OCI-LY7 (cell line): ENCODE measurements around the gene PKN3. TPM values are rescaled to one million over a fixed set of nuclear protein-coding genes. Genes with fewer than 3 reads are reported as not detected.

Source experiments
- BruUV-seq: library from RNA; stranded (reverse); fragments of 400-500 nt; replicated peaks from 2 replicates; lab custom pipeline; 2021; lab: Mats Ljungman, UMichigan
- CTCF ChIA-PET: fragments of 300-600 bp; sonication (Branson Sonifier 250); formaldehyde crosslinking; loops from one replicate; lab custom pipeline; 2022; ENCODE audit warnings: antibody characterized with exemption; ENCODE audit not compliant: unreplicated experiment; lab: Charles Lee
- POLR2A ChIA-PET: fragments of 300-600 bp; sonication (Branson Sonifier 250); formaldehyde crosslinking; loops from one replicate; lab custom pipeline; 2022; ENCODE audit warnings: antibody characterized with exemption; lab: Charles Lee
- DNase-seq: peaks from one replicate; pipeline ENCODE4 v3.0.0-alpha.2; 2015; ENCODE audit warnings: low spot score
- H2AFZ ChIP-seq: fragments of 200-600 bp; sonication (generic), shearing (Covaris generic); 2 replicates; pipeline ENCODE4 v1.6.1; 2014; ENCODE audit warnings: mild to moderate bottlenecking, antibody characterized with exemption, low read length, moderate library complexity
- H3K27ac ChIP-seq: fragments of 200-600 bp; sonication (generic); 2 replicates; pipeline ENCODE4 v1.5.1; 2014; ENCODE audit warnings: mixed run types, low read depth, mild to moderate bottlenecking, moderate library complexity, low read length, inconsistent platforms; ENCODE audit not compliant: poor library complexity, severe bottlenecking
- H3K36me3 ChIP-seq: fragments of 200-600 bp; sonication (generic); 2 replicates; pipeline ENCODE4 v1.6.1; 2014; ENCODE audit warnings: mild to moderate bottlenecking, antibody characterized with exemption, low read length, moderate library complexity, mixed read lengths; ENCODE audit not compliant: insufficient read depth
- H3K4me1 ChIP-seq: fragments of 200-600 bp; sonication (generic); 2 replicates; pipeline ENCODE4 v1.5.1; 2014; ENCODE audit warnings: mild to moderate bottlenecking, low read length; ENCODE audit not compliant: insufficient read depth, poor library complexity, severe bottlenecking
- H3K4me2 ChIP-seq: fragments of 200-600 bp; sonication (generic); 2 replicates; pipeline ENCODE4 v1.6.1; 2014; ENCODE audit warnings: mild to moderate bottlenecking, low read length
- H3K4me3 ChIP-seq: fragments of 200-600 bp; sonication (generic); 2 replicates; pipeline ENCODE4 v1.5.1; 2014; ENCODE audit warnings: mild to moderate bottlenecking, low read depth, low read length; ENCODE audit not compliant: poor library complexity, severe bottlenecking
- H3K79me2 ChIP-seq: fragments of 200-600 bp; sonication (generic); 2 replicates; pipeline ENCODE4 v1.6.1; 2016; ENCODE audit warnings: low read depth, mild to moderate bottlenecking, low read length, moderate library complexity, mixed read lengths; ENCODE audit not compliant: insufficient read depth
- H3K9me2 ChIP-seq: fragments of 200-600 bp; sonication (generic); 2 replicates; pipeline ENCODE4 v1.6.1; 2016; ENCODE audit warnings: mild to moderate bottlenecking, low read length, mixed read lengths; ENCODE audit not compliant: insufficient read depth
- H3K9me3 ChIP-seq: fragments of 200-600 bp; sonication (generic); 2 replicates; pipeline ENCODE4 v1.6.1; 2014; ENCODE audit warnings: mild to moderate bottlenecking, mixed run types, low read length, mixed read lengths
- H4K20me1 ChIP-seq: fragments of 200-600 bp; sonication (generic); 2 replicates; pipeline ENCODE4 v1.6.1; 2014; ENCODE audit warnings: mild to moderate bottlenecking, antibody characterized with exemption, low read length, moderate library complexity, mixed read lengths; ENCODE audit not compliant: insufficient read depth
- CTCF ChIP-seq: fragments of 200-600 bp; sonication (generic); conservative IDR thresholded peaks from 2 replicates; pipeline ENCODE4 v1.5.1; 2014; ENCODE audit warnings: mild to moderate bottlenecking, antibody characterized with exemption, low read length, moderate library complexity, mixed read lengths
- EZH2phosphoT487 ChIP-seq: fragments of 200-600 bp; sonication (generic); IDR thresholded peaks from 2 replicates; pipeline ENCODE4 v1.6.1; 2018; ENCODE audit warnings: low read depth, borderline replicate concordance, mild to moderate bottlenecking, mixed run types, antibody characterized with exemption, low read length, moderate library complexity, mixed read lengths
- intact Hi-C: fragments of 100-400 bp; cut with micrococcal nuclease; formaldehyde crosslinking; loops from one replicate; pipeline ENCODE4 v1.10.0; 2022; ENCODE audit not compliant: unreplicated experiment
- total RNA-seq, 2 experiments: library from RNA; depleted of rRNA in 1 of 2; stranded (reverse); fragments of >200 nt in 1 of 2; shearing (Covaris generic) in 1 of 2; gene quantifications; 2 replicates each; pipeline ENCODE4 v1.2.3, GENCODE V29; 2014 to 2022

Gene PKN3
- total RNA-seq, 2 experiments from 2014 or later = 1.5 to 3.3 TPM

- BruUV-seq = no TSS peak
- no peak overlapping the region for H3K27ac ChIP-seq
- no peaks in the 10 kb centered on the region for H3K9me2 ChIP-seq
- no peak overlapping the region for H2AFZ ChIP-seq
- H3K4me3 ChIP-seq = no peak overlapping the region
- TF ChIP-seq CTCF = no peak
- TF ChIP-seq EZH2phosphoT487 = no peak
- H3K36me3 ChIP-seq = 0 out of 2 replicates have a peak, but pooled peaks cover 8% of the 10 kb centered on the region
- ChIA-PET POLR2A (no interaction called here), CTCF (no interaction called here)
- H3K9me3 ChIP-seq = no peaks in the 10 kb centered on the region
- no peak for DNase-seq
- H3K79me2 ChIP-seq = no peaks in the 10 kb centered on the region
- no peak overlapping the region for H3K4me2 ChIP-seq
- intact Hi-C loops = no loop called here
- H4K20me1 ChIP-seq = no peaks in the 10 kb centered on the region
- H3K4me1 ChIP-seq = no peaks in the 10 kb centered on the region
These were observed 51.3 kb downstream of the PKN3 start for GRCh38 chr9:128753627-128754026.

- intact Hi-C loops = no loop called here
These were observed 55.3 kb downstream of the PKN3 start for GRCh38 chr9:128757602-128758001.

More at GRCh38 chr9:128757602-128758001, 55.3 kb downstream of the PKN3 start:
- TF ChIP-seq CTCF (no peak), EZH2phosphoT487 (no peak)
- H3K9me3 ChIP-seq = no peaks in the 10 kb centered on the region
- no peaks in the 10 kb centered on the region for H3K79me2 ChIP-seq
- ChIA-PET CTCF (no interaction called here), POLR2A (interaction anchor here (0.6 kb wide), 1 partner anchor 584 kb away, joined by 3 read pairs; no protein-coding TSS in a partner anchor)
- H3K27ac ChIP-seq = no peak overlapping the region
- no peaks in the 10 kb centered on the region for H3K4me1 ChIP-seq
- DNase-seq = no peak
- 0 out of 2 replicates have a peak, but pooled peaks cover 5% of the 10 kb centered on the region for H3K36me3 ChIP-seq
- H2AFZ ChIP-seq = no peak overlapping the region
- no peaks in the 10 kb centered on the region for H3K9me2 ChIP-seq
- no peaks in the 10 kb centered on the region for H4K20me1 ChIP-seq
- no peak overlapping the region for H3K4me2 ChIP-seq
- H3K4me3 ChIP-seq = no peak overlapping the region
- no TSS peak for BruUV-seq
